Adrenal gland (tissue), 12 donors: ENCODE results near the gene ZBTB7C. TPM values are rescaled to one million over a fixed set of nuclear protein-coding genes. Genes with fewer than 3 reads are reported as not detected.
A peak's percentile ranks its signal among the peaks of the same experiment; 100 is the strongest.

Experiments used
- DNase-seq, 7 donors: peaks; one replicate each; pipeline ENCODE4 v3.0.0-alpha.2; 2019 to 2020
- H3K27ac ChIP-seq, 5 donors: fragments of 200-600 bp; sonication (generic) in 4 of 5; 1 replicate in 3 of 5; 2 replicates in 2 of 5; pipeline versions ENCODE4 v1.5.1 to v1.8.0; 2016 to 2020; ENCODE audit warnings: mild to moderate bottlenecking in 1 of 5
- H3K27me3 ChIP-seq: fragments of 200-600 bp; 2 replicates; pipeline ENCODE4 v1.8.0; 2021
- H3K36me3 ChIP-seq, 2 donors: fragments of 200-600 bp; replicated peaks in 1 of 2; 1 replicate in 1 of 2; 2 replicates in 1 of 2; pipeline versions ENCODE4 v1.5.1 to v1.8.0; 2018 to 2022
- H3K4me1 ChIP-seq, 2 donors: fragments of 200-600 bp; replicated peaks in 1 of 2; 1 replicate in 1 of 2; 2 replicates in 1 of 2; pipeline versions ENCODE4 v1.5.1 to v1.8.0; 2018 to 2021
- H3K4me3 ChIP-seq, 4 donors: fragments of 200-600 bp; sonication (generic) in 3 of 4; one replicate each; pipeline ENCODE4 v1.5.1; 2016 to 2018
- H3K9me3 ChIP-seq, 3 donors: fragments of 200-600 bp; sonication (generic) in 1 of 3; replicated peaks in 1 of 3; 1 replicate in 2 of 3; 2 replicates in 1 of 3; pipeline versions ENCODE4 v1.5.1 to v1.8.0; 2016 to 2021
- POLR2A ChIP-seq, 2 donors: fragments of 450-650 bp; IDR thresholded peaks; one replicate each; pipeline ENCODE4 v1.6.1; 2017; ENCODE audit warnings: antibody characterized with exemption in 2 of 2, mild to moderate bottlenecking in 2 of 2, moderate library complexity in 1 of 2
- WGBS, 4 donors: extraction: QIAGEN DNeasy Blood & Tissue Kit in 2 of 4; methylation state at CpG; one replicate each; pipeline versions ENCODE4 v1.1.5 to v1.1.7; 2013 to 2017; 5-methylcytosine and 5-hydroxymethylcytosine counted together
- intact Hi-C, 2 donors: fragments of 100-400 bp; cut with DNase I; formaldehyde crosslinking; loops; one replicate each; pipeline versions ENCODE4 v1.14.1 to v1.15.0; 2022 to 2023
- polyA plus RNA-seq, 3 donors: library from polyadenylated mRNA; stranded (reverse); fragments of 200-250 nt in 2 of 3; fragments of 350-450 nt in 1 of 3; fragmentation: Illumina TruSeq in 1 of 3; extraction: RNeasy Lipid Tissue Mini Kit (QIAGEN cat#74804) in 1 of 3; gene quantifications; one replicate each; pipeline ENCODE4 v1.2.3, GENCODE V29; 2013 to 2014
- total RNA-seq, 9 donors: library from RNA; depleted of rRNA in 4 of 9; stranded (reverse); fragments of >200 nt in 4 of 9; fragments of 120-200 nt in 1 of 9; fragmentation: NEBNext Ultra II Directional in 1 of 9; extraction: Animal tissue kit (Norgen Biotek cat#: 25700) in 1 of 9; gene quantifications; one replicate each; pipeline versions ENCODE4 v1.1.0 to v1.2.4, GENCODE V29; 2013 to 2023
- TF ChIP-seq, protein P1 (sequence below), 6 experiments: fragments of 450-650 bp in 4 of 6; fragments of 200-600 bp in 2 of 6; sonication (generic) in 1 of 6; IDR thresholded peaks; 1 replicate in 5 of 6; 2 replicates in 1 of 6; pipeline versions ENCODE4 v1.5.1 to v1.8.0; 2016 to 2021; ENCODE audit warnings: antibody characterized with exemption in 6 of 6, mild to moderate bottlenecking in 2 of 6, moderate library complexity in 1 of 6
- donor health status: healthy with polysubstance abuse.
- donor health status: Bipolar disorder and iron deficiency.
- donor health status: DM: yes; HTN: yes; CAD: no.
- donor health status: DM: no; HTN: no; CAD: no.
- donor health status: DM: no; HTN: no; CAD: no.
- donor health status: DM: yes; HTN: yes; CAD: no.

ZBTB7C gene
- total and polyA plus RNA-seq, 12 donors = 5.2 to 42.8 (median 26.8) TPM

DNA sequence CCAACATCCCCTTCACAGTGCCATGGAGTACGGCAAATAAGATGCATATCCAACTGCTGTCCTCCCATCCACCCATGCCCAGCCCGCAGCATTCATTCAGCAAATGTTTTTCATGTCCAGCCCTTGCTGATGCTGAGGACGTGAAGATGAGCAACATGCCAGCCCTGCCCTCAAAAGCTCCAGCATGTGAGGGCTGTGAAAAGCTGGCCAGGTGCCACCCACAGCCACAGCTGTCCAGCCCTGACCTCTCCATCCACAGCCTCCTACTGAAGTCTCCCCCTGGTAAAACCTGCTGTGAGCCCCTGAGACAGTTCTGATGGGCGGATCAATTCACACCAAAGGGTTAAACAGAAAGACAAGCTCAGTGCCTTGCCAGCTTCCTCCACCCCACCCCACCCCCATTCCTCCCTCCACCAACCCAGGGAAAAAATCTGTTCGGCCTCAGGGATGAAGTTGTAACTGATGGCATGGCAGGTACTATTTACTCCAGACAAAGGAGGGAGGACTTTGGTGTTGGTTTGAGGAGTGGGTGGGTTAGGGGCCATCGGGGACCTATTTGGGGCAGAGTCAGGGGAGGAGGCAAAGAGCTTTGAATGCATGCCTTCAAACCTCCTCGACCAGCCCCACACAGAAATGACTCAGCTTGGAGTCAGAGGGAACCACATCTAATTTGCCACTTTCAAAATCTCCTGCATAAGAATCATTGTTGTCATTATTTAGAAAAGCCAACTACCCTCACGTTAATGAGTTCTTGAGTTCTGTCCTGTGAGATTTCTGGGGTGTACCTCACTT lies 4.3 kb downstream of the ZBTB7C start:
- H3K4me1 ChIP-seq = peaks cover 19 to 42% of the 10 kb centered on the region in 2 donors
- H3K9me3 ChIP-seq = no peaks in the 10 kb centered on the region
- TF ChIP-seq, protein P1, sequence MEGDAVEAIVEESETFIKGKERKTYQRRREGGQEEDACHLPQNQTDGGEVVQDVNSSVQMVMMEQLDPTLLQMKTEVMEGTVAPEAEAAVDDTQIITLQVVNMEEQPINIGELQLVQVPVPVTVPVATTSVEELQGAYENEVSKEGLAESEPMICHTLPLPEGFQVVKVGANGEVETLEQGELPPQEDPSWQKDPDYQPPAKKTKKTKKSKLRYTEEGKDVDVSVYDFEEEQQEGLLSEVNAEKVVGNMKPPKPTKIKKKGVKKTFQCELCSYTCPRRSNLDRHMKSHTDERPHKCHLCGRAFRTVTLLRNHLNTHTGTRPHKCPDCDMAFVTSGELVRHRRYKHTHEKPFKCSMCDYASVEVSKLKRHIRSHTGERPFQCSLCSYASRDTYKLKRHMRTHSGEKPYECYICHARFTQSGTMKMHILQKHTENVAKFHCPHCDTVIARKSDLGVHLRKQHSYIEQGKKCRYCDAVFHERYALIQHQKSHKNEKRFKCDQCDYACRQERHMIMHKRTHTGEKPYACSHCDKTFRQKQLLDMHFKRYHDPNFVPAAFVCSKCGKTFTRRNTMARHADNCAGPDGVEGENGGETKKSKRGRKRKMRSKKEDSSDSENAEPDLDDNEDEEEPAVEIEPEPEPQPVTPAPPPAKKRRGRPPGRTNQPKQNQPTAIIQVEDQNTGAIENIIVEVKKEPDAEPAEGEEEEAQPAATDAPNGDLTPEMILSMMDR (IDR thresholded peaks at IDR 0.05) = no peak
- no peak for TF ChIP-seq POLR2A (IDR thresholded peaks at IDR 0.05)
- intact Hi-C loops = loop anchor here in 1 of 2 donors (10.0 kb wide), 1 partner anchor 60 kb away; no protein-coding TSS in a partner anchor
- no peak overlapping the region for H3K4me3 ChIP-seq
- 35 to 38% (median 36%) methylated on average over 8 of the region's 8 CpGs for WGBS, 4 donors
- peak; percentile 35 to 72 (median 58) for DNase-seq
- no peaks in the 10 kb centered on the region for H3K36me3 ChIP-seq
- peak overlapping the region in 3 of 5 donors; percentile 26 to 94 (median 50) for H3K27ac ChIP-seq
- no peaks in the 10 kb centered on the region for H3K27me3 ChIP-seq

GRCh38 chr18:48402953-48403352 lies 6.2 kb downstream of the ZBTB7C start:
- intact Hi-C loops = loop anchor here in 1 of 2 donors (10.0 kb wide), 1 partner anchor 58 kb away; no protein-coding TSS in a partner anchor
- Histone ChIP-seq H3K36me3 (no peaks in the 10 kb centered on the region), H3K27ac (peak overlapping the region in 1 of 5 donors; percentile 45), H3K9me3 (no peaks in the 10 kb centered on the region), H3K27me3 (no peaks in the 10 kb centered on the region), H3K4me3 (no peak overlapping the region), H3K4me1 (peaks cover 21 to 56% of the 10 kb centered on the region in 2 donors)
- TF ChIP-seq, protein P1 (IDR thresholded peaks at IDR 0.05) = no peak
- no peak for TF ChIP-seq POLR2A (IDR thresholded peaks at IDR 0.05)
- WGBS, 4 donors = 67 to 89% (median 84%) methylated on average over 1 of the region's 1 CpG
- peak in 1 of 7 donors; percentile 49 for DNase-seq

- Histone ChIP-seq H3K27ac (peak overlapping the region in 2 of 5 donors; percentile 24 to 27), H3K4me3 (no peak overlapping the region), H3K36me3 (no peaks in the 10 kb centered on the region), H3K4me1 (peaks cover 6 to 33% of the 10 kb centered on the region in 2 donors), H3K9me3 (no peaks in the 10 kb centered on the region), H3K27me3 (no peaks in the 10 kb centered on the region)
- TF ChIP-seq, protein P1 (IDR thresholded peaks at IDR 0.05) = no peak
- TF ChIP-seq POLR2A (IDR thresholded peaks at IDR 0.05) = no peak
- WGBS, 4 donors = 48 to 63% (median 56%) methylated on average over 9 of the region's 9 CpGs
- intact Hi-C loops = loop anchor here (5.0 to 10.0 kb wide), 2 partner anchors 55 to 57 kb away; no protein-coding TSS in a partner anchor
- DNase-seq = peak; percentile 55 to 71 (median 62)
These were observed 9.7 kb downstream of the ZBTB7C start for GRCh38 chr18:48399303-48400075.

DNA sequence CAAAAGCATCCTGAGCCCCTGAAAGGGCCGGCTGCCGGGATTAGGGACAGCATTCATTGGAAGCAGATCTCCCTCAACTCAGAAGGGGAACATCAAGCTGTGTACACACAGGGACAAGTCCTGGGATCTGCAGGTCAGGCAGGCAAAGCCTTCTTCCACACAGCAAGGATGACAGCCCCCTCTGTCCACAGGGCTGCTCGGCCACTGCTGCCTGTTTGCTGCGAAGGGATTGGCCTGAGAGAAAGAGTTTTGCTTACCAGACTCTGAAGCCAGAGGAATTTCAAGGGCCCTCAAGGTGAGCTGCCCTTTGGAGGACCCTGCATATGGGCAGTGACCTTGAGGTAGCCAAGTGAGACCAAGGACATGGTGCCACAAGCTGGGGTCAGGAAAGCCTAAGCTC lies 11.1 kb downstream of the ZBTB7C start:
- TF ChIP-seq POLR2A (IDR thresholded peaks at IDR 0.05) = no peak
- TF ChIP-seq, protein P1 (IDR thresholded peaks at IDR 0.05) = no peak
- H3K27me3 ChIP-seq = no peaks in the 10 kb centered on the region
- H3K9me3 ChIP-seq = no peaks in the 10 kb centered on the region
- no peak overlapping the region for H3K27ac ChIP-seq
- no peak overlapping the region for H3K4me3 ChIP-seq
- DNase-seq = no peak
- H3K4me1 ChIP-seq = peaks cover 6 to 36% of the 10 kb centered on the region in 2 donors
- WGBS, 4 donors = 72 to 94% (median 84%) methylated on average over 2 to 4 of the region's 4 CpGs
- intact Hi-C loops = loop anchor here in 1 of 2 donors (5.0 kb wide), 1 partner anchor 56 kb away; no protein-coding TSS in a partner anchor
- no peaks in the 10 kb centered on the region for H3K36me3 ChIP-seq
